Germinal center (tissue), 1 donor: ENCODE data around the gene STK26.
"Not testable (repeated sequence)": the region's sequence is repeated elsewhere in the genome, so short reads cannot be mapped to it uniquely, and the experiment has no call there.

Source experiments
- DNase-seq: peaks from one replicate; pipeline ENCODE4 v3.0.0; 2012; ENCODE audit warnings: mixed read lengths, low spot score

STK26 gene

DNA sequence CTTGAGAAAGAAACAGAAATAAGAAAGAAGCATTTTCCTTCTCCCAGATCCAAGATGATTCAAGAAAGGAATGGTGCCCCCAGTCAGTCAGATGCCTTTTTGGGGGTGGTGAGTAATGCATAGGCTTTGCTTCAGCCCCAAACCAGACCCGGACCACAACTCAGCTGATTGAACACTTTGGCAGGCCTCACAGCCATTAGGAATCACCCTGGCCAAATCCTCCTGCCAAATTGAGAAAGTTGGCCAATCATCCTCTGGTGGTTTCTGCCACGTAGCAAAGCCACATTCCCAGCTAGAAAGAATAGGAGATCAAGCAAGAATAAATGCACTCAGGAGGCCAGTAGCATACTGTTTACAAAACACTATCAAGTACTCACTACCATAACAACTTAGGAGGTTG, 71.1 kb downstream of the STK26 start:
- no peak for DNase-seq

DNA sequence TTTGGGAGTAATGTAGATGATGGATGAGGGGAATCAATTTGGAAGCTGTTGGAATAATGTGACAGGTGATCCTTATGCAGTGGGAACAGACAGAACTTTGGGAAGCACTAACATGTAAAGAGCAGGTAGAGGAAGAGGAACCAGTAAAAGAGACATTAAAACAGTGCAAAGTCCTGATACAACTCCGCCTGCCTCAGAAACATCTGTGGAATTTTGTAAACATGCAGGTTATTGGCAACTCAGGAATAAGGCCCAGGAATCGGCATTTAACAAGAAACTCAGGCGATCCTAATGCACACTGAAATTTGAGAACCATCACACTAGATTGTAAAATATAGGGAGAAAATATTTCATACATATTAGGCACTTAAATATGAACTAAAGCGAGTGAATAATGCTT, 75.6 kb downstream of the STK26 start:
- DNase-seq: not testable (repeated sequence)

DNA sequence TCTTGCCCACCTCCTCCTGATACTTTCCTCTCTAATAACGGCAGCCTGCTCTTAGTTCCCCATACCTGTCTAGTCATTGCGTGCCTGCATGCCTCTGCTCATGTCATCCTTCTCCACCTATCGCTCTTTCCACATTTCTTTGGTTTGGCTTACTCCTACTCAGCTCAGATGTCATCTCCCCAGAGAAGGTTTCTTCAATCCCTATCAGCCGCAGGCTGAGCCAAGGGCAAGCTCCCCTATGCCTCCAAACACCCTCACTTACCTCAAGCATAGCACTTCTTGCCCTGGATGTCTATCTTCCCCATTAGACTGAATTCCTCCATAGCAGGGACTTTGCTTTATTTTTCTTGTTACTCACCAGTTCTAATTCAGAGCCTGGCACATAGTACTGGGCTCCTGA, 78.1 kb downstream of the STK26 start:
- no peak for DNase-seq

DNA sequence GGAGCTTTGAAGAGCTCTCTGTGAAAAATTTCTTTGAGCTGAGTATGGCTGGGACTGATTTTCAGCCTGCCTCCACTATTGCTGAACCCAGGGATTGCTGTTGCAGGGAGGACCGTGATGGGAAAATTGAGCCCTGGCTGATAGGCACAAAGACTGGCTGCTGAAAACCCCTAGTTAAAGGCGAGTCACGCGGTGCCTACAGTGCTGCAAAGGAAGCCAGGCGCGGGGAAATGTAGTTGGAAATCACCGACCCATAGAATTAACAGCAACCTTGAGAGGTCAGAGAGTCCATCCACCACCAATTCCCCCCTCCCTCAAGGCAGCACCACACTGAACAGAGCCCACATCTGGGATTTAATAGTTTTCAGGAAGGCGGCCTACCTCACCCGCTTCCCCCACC, 78.7 kb downstream of the STK26 start:
- no peak for DNase-seq

DNA sequence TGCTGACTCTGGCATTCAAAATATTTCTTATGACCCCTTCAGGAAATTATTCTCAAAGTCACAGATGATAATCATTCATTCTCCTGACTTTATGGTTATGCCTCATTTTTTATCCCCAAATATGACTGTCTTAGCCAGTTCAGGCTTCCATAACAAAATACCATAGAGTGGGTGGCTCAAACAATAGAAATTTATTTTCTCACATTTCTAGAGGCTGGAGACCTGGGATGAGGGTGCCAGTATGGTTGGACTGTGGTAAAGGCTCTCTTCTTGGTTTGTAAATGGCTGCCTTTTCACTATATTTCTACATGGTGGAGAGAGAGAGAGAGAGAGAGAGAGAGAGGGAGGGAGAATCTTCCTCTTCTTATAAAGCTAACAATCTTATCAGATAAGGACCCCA, 84.2 kb downstream of the STK26 start:
- DNase-seq: no peak

- DNase-seq: no peak
These were observed 91.5 kb downstream of the STK26 start for GRCh38 chrX:132114607-132115006.

GRCh38 chrX:132115792-132116191, 92.7 kb downstream of the STK26 start:
- DNase-seq: no peak

DNA sequence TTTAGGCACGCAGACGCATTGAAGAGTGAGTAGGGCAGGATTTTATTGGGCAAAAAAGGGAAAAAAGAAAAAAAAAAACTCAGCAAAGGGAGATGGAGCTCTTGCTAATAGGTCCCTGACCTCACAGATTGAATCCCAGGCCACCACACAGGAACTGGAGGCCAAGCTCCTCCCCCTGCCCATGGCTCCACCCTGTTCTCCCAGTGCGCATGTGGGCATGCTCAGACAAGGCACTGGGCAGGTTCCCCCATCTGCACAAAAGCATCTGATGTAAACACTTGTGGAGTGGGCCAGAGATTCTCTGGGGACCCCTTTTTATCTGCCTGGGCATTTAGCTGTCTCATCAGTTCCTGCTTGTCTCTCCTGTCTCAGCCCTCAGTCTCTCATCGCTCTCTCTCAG, 95.3 kb downstream of the STK26 start:
- DNase-seq: no peak

- no peak for DNase-seq
These were observed 96.2 kb downstream of the STK26 start for GRCh38 chrX:132119283-132119682.

DNA sequence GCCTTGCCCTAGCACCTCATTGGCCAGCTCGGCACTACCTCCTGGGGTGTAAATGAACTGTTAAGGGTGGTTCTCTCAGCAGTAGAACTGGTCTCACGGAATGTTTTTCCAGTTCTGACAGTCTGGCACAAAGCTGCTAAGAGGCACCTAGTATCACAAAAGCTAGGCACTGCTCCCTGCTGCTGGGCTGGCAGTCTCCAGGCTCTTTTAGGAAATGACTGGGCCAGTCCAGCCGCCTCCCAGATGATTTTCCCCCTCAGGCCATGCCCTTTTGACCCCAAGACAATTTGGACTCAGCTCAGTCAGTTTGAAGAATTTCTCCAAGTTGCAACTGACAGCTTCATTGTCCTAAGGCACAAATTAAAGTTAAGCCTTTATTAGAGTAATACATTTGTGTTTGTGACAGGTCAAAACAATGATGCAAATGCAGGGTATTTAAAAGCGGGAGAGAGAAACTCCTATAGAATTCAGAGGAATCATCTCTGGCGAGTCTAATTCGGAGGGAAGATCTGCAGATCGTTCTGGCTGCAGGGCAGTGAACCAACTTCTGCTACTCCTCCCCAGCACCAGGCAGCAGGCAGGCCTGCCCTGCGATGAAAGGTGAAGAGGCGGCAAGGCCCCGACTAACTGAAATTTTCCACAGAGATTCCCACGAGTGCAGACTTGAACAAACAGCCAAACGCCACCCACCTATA, 96.9 kb downstream of the STK26 start:
- DNase-seq: no peak

DNA sequence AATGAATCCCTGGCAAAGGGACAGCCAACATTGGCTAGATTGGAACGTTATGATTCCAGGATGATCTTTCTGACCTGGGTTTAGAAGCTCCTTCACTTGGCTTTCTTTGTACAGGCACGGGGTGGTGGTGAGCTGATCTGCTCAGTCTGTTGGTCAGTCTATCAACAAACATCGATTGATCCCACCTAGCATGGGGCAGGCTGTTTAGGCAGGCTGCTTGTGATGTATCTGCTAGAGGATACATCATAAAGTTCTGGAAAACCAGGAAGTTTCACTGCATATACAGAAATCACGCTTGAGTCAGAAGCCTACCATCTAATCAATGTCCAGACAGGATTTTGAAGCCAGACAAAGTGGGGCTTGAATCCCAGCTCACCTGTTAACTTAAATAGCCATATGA, 97.8 kb downstream of the STK26 start:
- no peak for DNase-seq
